Measurements from ENCODE around the gene UQCC2.

Gene UQCC2

GRCh38 chr6:33690766-33691165, 20.7 kb downstream of the UQCC2 start:
- no peak for DNase-seq (ENCODE audit: low spot score)

- DNase-seq (ENCODE audit: low spot score) = no peak
Measured at GRCh38 chr6:33689879-33690278, 21.6 kb downstream of the UQCC2 start.

- DNase-seq (ENCODE audit: low spot score) = no peak
Measured at GRCh38 chr6:33689148-33689494, 22.4 kb downstream of the UQCC2 start.

- no peak for DNase-seq (ENCODE audit: low spot score)
Measured at GRCh38 chr6:33688451-33689147, 22.9 kb downstream of the UQCC2 start.

- DNase-seq (ENCODE audit: low spot score) = no peak
Measured at GRCh38 chr6:33688006-33688405, 23.5 kb downstream of the UQCC2 start.

GRCh38 chr6:33686981-33687975, 24.2 kb downstream of the UQCC2 start:
- DNase-seq (ENCODE audit: low spot score) = no peak

- no peak for DNase-seq (ENCODE audit: low spot score)
Measured at GRCh38 chr6:33686225-33686924, 25.1 kb downstream of the UQCC2 start.

- no peak for DNase-seq (ENCODE audit: low spot score)
Measured at GRCh38 chr6:33685411-33686224, 25.9 kb downstream of the UQCC2 start.

GRCh38 chr6:33684983-33685382, 26.5 kb downstream of the UQCC2 start:
- no peak for DNase-seq (ENCODE audit: low spot score)

GRCh38 chr6:33684428-33684896, 27.0 kb downstream of the UQCC2 start:
- DNase-seq (ENCODE audit: low spot score) = no peak

- no peak for DNase-seq (ENCODE audit: low spot score)
Measured at GRCh38 chr6:33683576-33684427, 27.7 kb downstream of the UQCC2 start.

GRCh38 chr6:33683051-33683571, 28.4 kb downstream of the UQCC2 start:
- DNase-seq (ENCODE audit: low spot score) = no peak

GRCh38 chr6:33682341-33682740, 29.2 kb downstream of the UQCC2 start:
- DNase-seq (ENCODE audit: low spot score) = no peak

GRCh38 chr6:33679761-33680160, 31.7 kb downstream of the UQCC2 start:
- no peak for DNase-seq (ENCODE audit: low spot score)

- no peak for DNase-seq (ENCODE audit: low spot score)
Measured at GRCh38 chr6:33678932-33679490, 32.5 kb downstream of the UQCC2 start.

GRCh38 chr6:33678233-33678931, 33.1 kb downstream of the UQCC2 start:
- no peak for DNase-seq (ENCODE audit: low spot score)

GRCh38 chr6:33677689-33678088, 33.8 kb downstream of the UQCC2 start:
- no peak for DNase-seq (ENCODE audit: low spot score)

- DNase-seq (ENCODE audit: low spot score) = peak; percentile 81
Measured at GRCh38 chr6:33677143-33677660, 34.3 kb downstream of the UQCC2 start.

Data from GM03348 (cell line).